Bronchial epithelial cell (primary cell): ENCODE measurements around the gene MASP1. TPM values are rescaled to one million over a fixed set of nuclear protein-coding genes. Genes with fewer than 3 reads are reported as not detected.
A peak's percentile ranks its signal among the peaks of the same experiment; 100 is the strongest.

Experiments
- DNase-seq: peaks from one replicate; pipeline ENCODE4 v3.0.0-alpha.2; 2010; ENCODE audit warnings: low read depth
- FAIRE-seq: peaks from 2 replicates; lab custom pipeline; 2011; peaks lifted over from hg19 to GRCh38; lab: Jason Lieb, UNC
- H3K27me3 ChIP-seq: 2 replicates; pipeline ENCODE4 v1.5.1; 2011; ENCODE audit warnings: low read length; ENCODE audit not compliant: control insufficient read depth, insufficient read depth
- H3K36me3 ChIP-seq: 2 replicates; pipeline ENCODE4 v1.5.1; 2011; ENCODE audit warnings: low read length; ENCODE audit not compliant: control insufficient read depth, insufficient read depth
- H3K4me3 ChIP-seq: 2 replicates; pipeline ENCODE4 v1.5.1; 2011; ENCODE audit warnings: mild to moderate bottlenecking, low read depth, low read length, control low read depth
- CTCF ChIP-seq: IDR thresholded peaks from 2 replicates; pipeline ENCODE4 v1.5.1; 2011; ENCODE audit warnings: mild to moderate bottlenecking, moderate library complexity, low read length, control low read depth, inconsistent platforms; ENCODE audit not compliant: insufficient read depth, severe bottlenecking
- total RNA-seq: library from RNA; depleted of rRNA; stranded (reverse); fragments of >200 nt; gene quantifications from 2 replicates; pipeline ENCODE4 v1.2.1, GENCODE V29; 2014

MASP1 gene
- 0.13 and 3.9 TPM in 2 replicates for total RNA-seq

- Histone ChIP-seq H3K4me3 (no peak within 1 kb of the TSS), H3K36me3 (no peaks in the 10 kb centered on the region), H3K27me3 (peaks cover 13% of the 10 kb centered on the region)
- FAIRE-seq (no peak), DNase-seq (no peak)
- no peak for TF ChIP-seq CTCF
Measured at GRCh38 chr3:187291512-187292132, at the start of gene MASP1. MASP1 (minus strand) TSS chr3:187291737; CDS start chr3:187291632, 105 bp downstream.

- no peak for FAIRE-seq
- TF ChIP-seq CTCF, result no peak
- no peaks in the 10 kb centered on the region for H3K36me3 ChIP-seq
- peaks cover 4% of the 10 kb centered on the region for H3K27me3 ChIP-seq
- DNase-seq, result peak; percentile 3
- no peak overlapping the region for H3K4me3 ChIP-seq
Measured at GRCh38 chr3:187340578-187340977, 49.0 kb upstream of the MASP1 start.

GRCh38 chr3:187336322-187336721 lies 44.8 kb upstream of the MASP1 start:
- no peaks in the 10 kb centered on the region for H3K36me3 ChIP-seq
- no peak for FAIRE-seq
- H3K27me3 ChIP-seq, result peaks cover 2% of the 10 kb centered on the region
- no peak overlapping the region for H3K4me3 ChIP-seq
- no peak for TF ChIP-seq CTCF
- no peak for DNase-seq

- no peak overlapping the region for H3K4me3 ChIP-seq
- FAIRE-seq, result no peak
- DNase-seq, result no peak
- no peaks in the 10 kb centered on the region for H3K36me3 ChIP-seq
- no peak for TF ChIP-seq CTCF
- H3K27me3 ChIP-seq, result peaks cover 2% of the 10 kb centered on the region
Measured at GRCh38 chr3:187334904-187335303, 43.4 kb upstream of the MASP1 start.

GRCh38 chr3:187328691-187329090 lies 37.2 kb upstream of the MASP1 start:
- H3K4me3 ChIP-seq, result no peak overlapping the region

More at GRCh38 chr3:187328691-187329090, 37.2 kb upstream of the MASP1 start:
- FAIRE-seq (no peak), DNase-seq (no peak)
- TF ChIP-seq CTCF, result no peak
- H3K27me3 ChIP-seq, result peaks cover 6% of the 10 kb centered on the region
- H3K36me3 ChIP-seq, result no peaks in the 10 kb centered on the region
